Endothelial cell of umbilical vein (primary cell): ENCODE data around the gene TOMM40L.

Experiments used
- EZH2 ChIP-seq: IDR thresholded peaks from 2 replicates; pipeline ENCODE4 v1.6.1; 2012; ENCODE audit warnings: borderline replicate concordance, low read depth, mild to moderate bottlenecking, moderate library complexity, low read length, inconsistent platforms; ENCODE audit not compliant: severe bottlenecking
- MAX ChIP-seq: IDR thresholded peaks from 2 replicates; pipeline ENCODE4 v1.6.1; 2011; ENCODE audit not compliant: insufficient read depth, insufficient read length
- MYC ChIP-seq: IDR thresholded peaks from one replicate; pipeline ENCODE4 v1.6.1; 2011; ENCODE audit warnings: mild to moderate bottlenecking, low read depth, low read length
- POLR2A ChIP-seq: IDR thresholded peaks from 2 replicates; pipeline ENCODE4 v1.6.1; 2012; ENCODE audit warnings: low read depth, mild to moderate bottlenecking, control low read depth, low read length
- POLR2AphosphoS5 ChIP-seq: IDR thresholded peaks from 2 replicates; pipeline ENCODE4 v1.6.1; 2012; ENCODE audit warnings: low read depth, mild to moderate bottlenecking, control low read depth, low read length, moderate library complexity; ENCODE audit not compliant: insufficient read depth
- TF ChIP-seq, protein P1 (sequence below), 2 donors: IDR thresholded peaks; 1 replicate in 1 of 2; 2 replicates in 1 of 2; pipeline ENCODE4 v1.5.1; 2011; ENCODE audit warnings: low read length in 2 of 2, mild to moderate bottlenecking in 2 of 2, moderate library complexity in 2 of 2, control low read depth in 1 of 2, inconsistent platforms in 1 of 2, low read depth in 1 of 2; ENCODE audit not compliant: insufficient read depth in 1 of 2; ENCODE audit errors: extremely low read depth in 1 of 2

DNA sequence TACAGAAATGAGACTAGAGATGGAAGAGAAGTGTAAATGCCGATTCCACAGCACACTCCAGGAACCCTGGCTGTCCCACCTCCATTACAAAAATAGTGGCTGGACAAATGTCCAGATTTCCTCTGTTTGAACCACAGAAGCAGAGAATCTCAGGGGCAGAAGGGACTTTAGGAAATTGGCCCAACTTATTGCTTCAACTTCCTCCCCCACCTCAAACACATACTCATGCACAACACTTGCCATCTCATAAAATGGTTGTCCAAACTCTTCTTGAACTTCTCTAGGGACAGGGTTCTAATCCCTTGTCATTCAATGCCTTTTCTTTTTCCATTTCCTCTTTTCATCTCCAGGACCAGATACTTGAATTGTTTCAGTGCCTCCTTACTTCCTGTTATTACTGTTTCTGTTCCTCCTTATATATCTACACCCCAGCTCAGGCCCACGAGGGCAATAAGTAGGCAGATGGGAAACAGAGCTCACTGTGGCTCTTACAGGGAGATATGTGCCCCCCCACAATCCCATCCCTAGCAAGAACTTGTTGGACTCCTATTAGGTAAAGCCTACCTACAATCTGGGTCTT, 40.0 kb upstream of the TOMM40L start:
- TF ChIP-seq MAX, result no peak
- TF ChIP-seq, protein P1, sequence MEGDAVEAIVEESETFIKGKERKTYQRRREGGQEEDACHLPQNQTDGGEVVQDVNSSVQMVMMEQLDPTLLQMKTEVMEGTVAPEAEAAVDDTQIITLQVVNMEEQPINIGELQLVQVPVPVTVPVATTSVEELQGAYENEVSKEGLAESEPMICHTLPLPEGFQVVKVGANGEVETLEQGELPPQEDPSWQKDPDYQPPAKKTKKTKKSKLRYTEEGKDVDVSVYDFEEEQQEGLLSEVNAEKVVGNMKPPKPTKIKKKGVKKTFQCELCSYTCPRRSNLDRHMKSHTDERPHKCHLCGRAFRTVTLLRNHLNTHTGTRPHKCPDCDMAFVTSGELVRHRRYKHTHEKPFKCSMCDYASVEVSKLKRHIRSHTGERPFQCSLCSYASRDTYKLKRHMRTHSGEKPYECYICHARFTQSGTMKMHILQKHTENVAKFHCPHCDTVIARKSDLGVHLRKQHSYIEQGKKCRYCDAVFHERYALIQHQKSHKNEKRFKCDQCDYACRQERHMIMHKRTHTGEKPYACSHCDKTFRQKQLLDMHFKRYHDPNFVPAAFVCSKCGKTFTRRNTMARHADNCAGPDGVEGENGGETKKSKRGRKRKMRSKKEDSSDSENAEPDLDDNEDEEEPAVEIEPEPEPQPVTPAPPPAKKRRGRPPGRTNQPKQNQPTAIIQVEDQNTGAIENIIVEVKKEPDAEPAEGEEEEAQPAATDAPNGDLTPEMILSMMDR (IDR thresholded peaks at IDR 0.05; ENCODE audit: extremely low read depth in 1 of 2, insufficient read depth in 1 of 2, low read depth in 1 of 2, low read length in 2 of 2), result no peak
- no peak for TF ChIP-seq POLR2AphosphoS5
- no peak for TF ChIP-seq EZH2
- no peak for TF ChIP-seq POLR2A
- TF ChIP-seq MYC, result no peak
